C4-2B (cell line): Measurements from ENCODE around the gene PIK3R5.

Source experiments
- H3K27ac ChIP-seq: fragments of 450-650 bp; 2 replicates; pipeline ENCODE4 v1.5.1; 2017
- CTCF ChIP-seq: fragments of 450-650 bp; conservative IDR thresholded peaks from 2 replicates; pipeline ENCODE4 v1.5.1; 2017; ENCODE audit warnings: mild to moderate bottlenecking
- ZFX ChIP-seq: fragments of 450-650 bp; IDR thresholded peaks from 2 replicates; pipeline ENCODE4 v1.6.1; 2017

The PIK3R5 gene

GRCh38 chr17:8922451-8922850, 43.1 kb downstream of the PIK3R5 start:
- no peak overlapping the region for H3K27ac ChIP-seq
- TF ChIP-seq ZFX = no peak
- no peak for TF ChIP-seq CTCF

GRCh38 chr17:8921147-8921546, 44.4 kb downstream of the PIK3R5 start:
- H3K27ac ChIP-seq = no peak overlapping the region
- TF ChIP-seq CTCF = no peak
- TF ChIP-seq ZFX = no peak

GRCh38 chr17:8918807-8919465, 46.6 kb downstream of the PIK3R5 start:
- TF ChIP-seq CTCF (no peak), ZFX (no peak)
- H3K27ac ChIP-seq = no peak overlapping the region

- H3K27ac ChIP-seq = no peak overlapping the region
These were observed 49.0 kb downstream of the PIK3R5 start for GRCh38 chr17:8916466-8916865.

GRCh38 chr17:8914554-8914953, 51.0 kb downstream of the PIK3R5 start:
- TF ChIP-seq CTCF (no peak), ZFX (no peak)
- H3K27ac ChIP-seq = no peak overlapping the region

More at GRCh38 chr17:8916466-8916865, 49.0 kb downstream of the PIK3R5 start:
- TF ChIP-seq CTCF (no peak), ZFX (no peak)

- no peak for TF ChIP-seq CTCF
- no peak for TF ChIP-seq ZFX
- H3K27ac ChIP-seq = no peak overlapping the region
These were observed 51.6 kb downstream of the PIK3R5 start for GRCh38 chr17:8913879-8914278.

GRCh38 chr17:8913091-8913490, 52.4 kb downstream of the PIK3R5 start:
- no peak for TF ChIP-seq CTCF
- TF ChIP-seq ZFX = no peak
- H3K27ac ChIP-seq = no peak overlapping the region
